Esophagus squamous epithelium (tissue), 4 donors: ENCODE data around the gene ECSCR.

ENCODE experiments used
- CTCF ChIP-seq, 6 experiments: fragments of 450-650 bp in 4 of 6; fragments of 200-600 bp in 2 of 6; sonication (generic) in 2 of 6; IDR thresholded peaks; one replicate each; pipeline ENCODE4 v1.5.1; 2016 to 2019; ENCODE audit warnings: antibody characterized with exemption in 6 of 6, mild to moderate bottlenecking in 4 of 6, moderate library complexity in 4 of 6
- POLR2A ChIP-seq, 4 donors: fragments of 450-650 bp; IDR thresholded peaks; one replicate each; pipeline ENCODE4 v1.6.1; 2017; ENCODE audit warnings: antibody characterized with exemption in 4 of 4, mild to moderate bottlenecking in 4 of 4, moderate library complexity in 3 of 4

GRCh38 chr5:139454568-139455290 lies 7.8 kb downstream of the ECSCR start:
- TF ChIP-seq CTCF (IDR thresholded peaks at IDR 0.05) (no peak), POLR2A (IDR thresholded peaks at IDR 0.05) (no peak)
